ENCODE measurements around the gene ATXN7L3.

DNA sequence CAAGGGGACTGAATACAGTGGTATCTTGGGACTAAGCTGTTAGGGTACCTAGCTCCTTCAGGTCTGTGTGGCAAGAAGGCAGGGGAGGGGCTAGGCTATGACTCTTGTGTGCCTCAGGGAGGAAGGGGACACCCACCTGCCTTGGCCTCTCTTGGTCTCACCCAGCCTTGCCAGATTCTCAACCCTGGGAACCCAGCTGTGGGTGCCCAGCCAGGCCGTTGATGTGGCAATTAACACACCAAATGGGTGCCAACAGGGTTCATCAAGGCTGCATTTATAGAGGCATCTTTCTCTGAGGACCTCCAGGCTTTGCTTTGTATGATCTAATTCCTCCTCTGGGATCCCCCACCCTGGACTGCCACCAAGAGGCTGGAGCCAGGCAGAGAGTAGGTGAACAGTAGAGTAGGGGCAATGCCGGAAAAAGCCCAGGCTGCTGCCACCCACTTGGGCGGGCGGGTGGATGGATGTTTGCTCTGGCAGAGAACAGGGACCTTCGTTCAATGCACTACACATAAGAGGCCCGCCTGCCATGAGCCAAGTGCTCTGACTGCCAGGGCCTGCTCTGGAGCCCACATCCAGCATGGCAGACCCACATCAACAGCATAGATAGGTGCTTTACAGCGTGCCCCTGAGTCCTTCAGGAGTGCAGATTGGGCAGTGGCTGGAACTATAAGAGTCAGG, 32.4 kb downstream of the ATXN7L3 start:
- TF ChIP-seq, protein P1, sequence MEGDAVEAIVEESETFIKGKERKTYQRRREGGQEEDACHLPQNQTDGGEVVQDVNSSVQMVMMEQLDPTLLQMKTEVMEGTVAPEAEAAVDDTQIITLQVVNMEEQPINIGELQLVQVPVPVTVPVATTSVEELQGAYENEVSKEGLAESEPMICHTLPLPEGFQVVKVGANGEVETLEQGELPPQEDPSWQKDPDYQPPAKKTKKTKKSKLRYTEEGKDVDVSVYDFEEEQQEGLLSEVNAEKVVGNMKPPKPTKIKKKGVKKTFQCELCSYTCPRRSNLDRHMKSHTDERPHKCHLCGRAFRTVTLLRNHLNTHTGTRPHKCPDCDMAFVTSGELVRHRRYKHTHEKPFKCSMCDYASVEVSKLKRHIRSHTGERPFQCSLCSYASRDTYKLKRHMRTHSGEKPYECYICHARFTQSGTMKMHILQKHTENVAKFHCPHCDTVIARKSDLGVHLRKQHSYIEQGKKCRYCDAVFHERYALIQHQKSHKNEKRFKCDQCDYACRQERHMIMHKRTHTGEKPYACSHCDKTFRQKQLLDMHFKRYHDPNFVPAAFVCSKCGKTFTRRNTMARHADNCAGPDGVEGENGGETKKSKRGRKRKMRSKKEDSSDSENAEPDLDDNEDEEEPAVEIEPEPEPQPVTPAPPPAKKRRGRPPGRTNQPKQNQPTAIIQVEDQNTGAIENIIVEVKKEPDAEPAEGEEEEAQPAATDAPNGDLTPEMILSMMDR (IDR thresholded peaks at IDR 0.05): no peak
- TF ChIP-seq EP300 (IDR thresholded peaks at IDR 0.05; ENCODE audit: low read depth) (no peak), POLR2A (IDR thresholded peaks at IDR 0.05) (no peak), POLR2AphosphoS5 (IDR thresholded peaks at IDR 0.05) (no peak)
